ENCODE results near the gene KRT75. TPM values are rescaled to one million over a fixed set of nuclear protein-coding genes. Genes with fewer than 3 reads are reported as not detected.
"Not testable (repeated sequence)": the region's sequence is repeated elsewhere in the genome, so short reads cannot be mapped to it uniquely, and the experiment has no call there.

Gene KRT75
- total RNA-seq, 1 donor from 2014 or later: not detected

GRCh38 chr12:52423661-52424500, 10.3 kb downstream of the KRT75 start:
- peak; percentile 34 for ATAC-seq (ENCODE audit: poor library complexity)
- no peak for DNase-seq
- intact Hi-C loops (cut with DNase I): no loop called here

DNA sequence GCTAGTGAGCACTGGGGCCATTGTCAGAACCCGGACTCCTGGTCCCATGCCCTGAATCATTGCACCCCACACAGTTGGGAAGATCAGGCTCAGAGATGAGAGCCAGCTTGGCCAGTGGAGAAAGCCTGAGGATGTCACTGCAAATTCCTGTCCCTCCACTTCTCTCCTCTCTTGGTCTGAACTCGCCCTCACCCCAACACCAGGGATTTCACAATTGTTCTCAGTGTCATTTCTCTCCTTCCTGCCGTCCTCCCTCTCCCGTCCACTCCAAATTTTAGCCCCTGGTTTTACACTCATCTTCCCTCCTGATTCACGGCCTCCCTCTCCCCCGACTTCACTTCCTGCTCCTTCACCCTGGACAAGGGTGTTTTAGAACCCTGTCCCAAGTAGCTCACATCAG, 11.1 kb downstream of the KRT75 start:
- no peak for DNase-seq
- intact Hi-C loops (cut with DNase I): no loop called here
- ATAC-seq (ENCODE audit: poor library complexity): no peak

GRCh38 chr12:52419656-52420055, 14.5 kb downstream of the KRT75 start:
- DNase-seq (no peak), ATAC-seq (ENCODE audit: poor library complexity) (no peak)
- intact Hi-C loops (cut with DNase I): no loop called here

DNA sequence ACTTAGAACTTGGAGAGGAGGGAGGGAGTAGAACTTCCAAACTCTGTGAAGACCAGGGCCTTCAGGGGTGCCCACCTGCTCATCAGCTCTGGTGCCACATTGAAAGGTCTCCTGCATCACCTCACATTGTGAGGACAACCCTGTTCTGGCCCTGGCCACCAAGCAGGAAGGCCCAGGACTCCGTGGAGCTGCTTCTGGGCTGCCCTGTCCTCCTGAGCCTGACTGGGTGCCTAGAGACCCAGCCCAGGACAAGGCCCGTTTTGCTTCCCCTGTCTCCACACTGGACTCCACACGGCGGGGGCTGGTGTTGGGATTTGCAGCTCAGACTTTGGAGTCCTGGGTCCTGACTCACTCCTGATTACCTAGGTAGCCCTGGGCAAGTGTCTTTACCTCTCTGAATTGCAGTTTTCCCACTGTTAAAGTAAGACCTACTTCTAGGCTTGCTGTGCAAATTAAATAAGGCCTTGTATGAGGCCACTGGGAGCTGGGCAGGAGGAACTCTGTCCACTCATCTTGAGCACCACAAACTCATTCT, 15.5 kb downstream of the KRT75 start:
- ATAC-seq (ENCODE audit: poor library complexity) (no peak), DNase-seq (no peak)
- intact Hi-C loops (cut with DNase I): no loop called here

GRCh38 chr12:52417740-52418139, 16.4 kb downstream of the KRT75 start:
- ATAC-seq (ENCODE audit: poor library complexity): no peak
- intact Hi-C loops (cut with DNase I): no loop called here
- DNase-seq: no peak

- DNase-seq (no peak), ATAC-seq (ENCODE audit: poor library complexity) (peak; percentile 57)
- intact Hi-C loops (cut with DNase I): no loop called here
Observed at GRCh38 chr12:52416795-52417194, 17.4 kb downstream of the KRT75 start.

DNA sequence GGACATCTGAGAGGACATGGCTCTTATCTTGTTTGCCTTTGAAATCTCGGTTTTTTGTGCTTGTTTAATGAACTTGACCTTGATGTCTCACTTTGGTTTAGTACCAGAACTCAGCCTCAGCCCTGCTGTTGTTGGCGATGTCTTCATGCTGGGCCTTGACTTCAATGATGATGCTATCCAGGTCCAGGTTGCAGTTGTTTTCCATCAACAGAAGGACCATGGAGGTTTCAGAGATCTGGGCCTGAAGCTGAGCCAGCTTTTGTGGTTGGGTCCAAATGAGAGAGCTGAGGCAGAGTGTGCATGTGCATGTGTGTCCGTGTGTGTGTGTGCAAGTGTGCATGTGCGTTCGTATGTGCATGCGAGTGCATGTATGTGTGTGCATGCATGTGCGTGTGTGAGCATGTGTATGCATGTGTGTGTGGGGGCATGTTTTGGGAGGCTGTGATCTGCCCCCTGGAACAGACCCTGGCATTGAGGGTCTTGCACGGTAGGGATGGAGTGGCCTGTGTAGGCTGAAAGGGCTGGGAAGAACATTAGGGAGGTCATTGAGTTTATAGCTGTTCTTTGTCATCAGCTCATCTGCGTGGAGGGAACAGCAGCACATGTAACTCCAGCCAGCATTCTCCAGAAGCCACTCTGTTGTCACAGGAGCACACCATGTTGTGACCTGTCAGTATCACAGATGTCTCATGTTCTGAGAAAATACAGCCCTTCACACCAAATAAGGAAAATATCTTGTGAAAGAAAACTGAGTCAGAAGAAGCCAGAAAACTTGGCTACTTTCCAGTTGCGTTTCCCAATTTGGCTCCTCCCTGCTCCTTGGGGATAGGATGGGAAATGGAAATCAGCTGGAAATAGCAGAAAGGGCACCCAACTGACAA, 18.1 kb downstream of the KRT75 start:
- peak; percentile 94 for ATAC-seq (ENCODE audit: poor library complexity)
- no peak for DNase-seq
- intact Hi-C loops (cut with DNase I): no loop called here

GRCh38 chr12:52414936-52415335, 19.2 kb downstream of the KRT75 start:
- ATAC-seq (ENCODE audit: poor library complexity) (no peak), DNase-seq (no peak)
- intact Hi-C loops (cut with DNase I): no loop called here

DNA sequence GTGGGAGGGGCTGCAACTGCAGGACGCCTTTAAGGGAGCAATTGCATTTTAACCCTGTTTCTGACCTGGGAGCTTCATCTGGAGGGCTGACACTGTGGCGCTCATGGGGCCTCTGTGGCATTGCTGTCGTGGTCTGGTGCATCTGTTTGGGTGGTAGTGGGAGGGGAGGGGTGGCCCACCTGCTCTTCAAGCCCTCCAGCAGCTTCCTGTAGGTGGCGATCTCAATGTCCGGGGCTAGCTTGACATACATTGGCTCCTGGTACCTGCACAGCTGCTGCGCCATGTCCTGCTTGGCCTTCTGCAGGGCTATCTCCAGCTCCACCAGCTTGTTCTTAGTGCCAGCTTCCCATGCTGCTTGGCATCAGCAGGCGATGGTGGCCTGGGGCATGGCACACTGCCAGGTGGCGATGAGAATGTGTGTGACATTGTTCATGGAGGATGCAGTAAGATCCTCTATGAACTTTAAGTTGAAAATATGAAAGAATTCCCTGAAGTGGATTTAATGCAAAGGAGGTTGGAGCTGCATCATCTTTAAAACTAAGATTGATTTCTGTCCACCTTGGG, 20.3 kb downstream of the KRT75 start:
- intact Hi-C loops (cut with DNase I): no loop called here
- ATAC-seq (ENCODE audit: poor library complexity) (no peak), DNase-seq (no peak)

DNA sequence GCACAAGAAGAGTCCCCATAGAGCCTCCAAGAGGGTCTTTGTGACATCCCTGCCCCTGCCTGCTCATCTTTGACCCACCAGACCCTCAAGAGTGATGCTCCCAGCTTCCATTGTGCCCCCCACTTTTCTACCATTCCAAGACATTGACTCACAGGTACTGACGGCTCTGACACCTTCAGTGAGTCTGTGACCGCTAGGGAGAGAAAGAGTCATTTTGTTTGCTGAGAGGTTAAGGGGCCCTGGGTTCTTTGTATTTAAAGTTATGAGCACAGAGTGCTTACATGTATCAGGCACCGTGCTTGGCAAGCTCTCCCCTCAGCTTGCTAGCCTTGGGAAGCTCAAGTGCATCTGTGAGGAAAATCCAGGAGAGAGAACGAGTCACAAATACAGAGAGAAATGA, 21.0 kb downstream of the KRT75 start:
- DNase-seq (no peak), ATAC-seq (ENCODE audit: poor library complexity) (no peak)
- intact Hi-C loops (cut with DNase I): no loop called here

DNA sequence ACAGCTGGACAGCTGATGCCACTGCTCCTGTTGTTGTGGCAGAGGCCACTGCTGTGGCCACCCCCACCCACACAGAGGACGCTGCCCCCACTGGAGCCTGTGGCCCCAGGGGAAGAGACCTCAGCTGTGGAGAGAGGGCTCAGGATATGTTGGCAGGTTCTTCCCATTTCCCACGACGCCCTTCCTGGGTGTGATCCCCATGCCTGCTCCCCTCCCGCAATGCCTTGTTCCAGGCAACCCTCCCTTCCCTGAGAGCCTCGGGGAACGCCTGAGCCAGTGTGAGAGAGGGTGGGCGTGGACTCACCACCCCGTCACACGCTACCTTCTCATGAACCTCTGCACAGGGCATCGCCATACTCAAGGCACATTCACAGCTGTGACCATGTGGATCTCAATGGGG, 22.4 kb downstream of the KRT75 start:
- ATAC-seq (ENCODE audit: poor library complexity) (no peak), DNase-seq (no peak)
- intact Hi-C loops (cut with DNase I): no loop called here

- DNase-seq; intact Hi-C loops (cut with DNase I): not testable (repeated sequence)
- peak; percentile 18 for ATAC-seq (ENCODE audit: poor library complexity)
Observed at GRCh38 chr12:52410589-52411248, 23.5 kb downstream of the KRT75 start.

DNA sequence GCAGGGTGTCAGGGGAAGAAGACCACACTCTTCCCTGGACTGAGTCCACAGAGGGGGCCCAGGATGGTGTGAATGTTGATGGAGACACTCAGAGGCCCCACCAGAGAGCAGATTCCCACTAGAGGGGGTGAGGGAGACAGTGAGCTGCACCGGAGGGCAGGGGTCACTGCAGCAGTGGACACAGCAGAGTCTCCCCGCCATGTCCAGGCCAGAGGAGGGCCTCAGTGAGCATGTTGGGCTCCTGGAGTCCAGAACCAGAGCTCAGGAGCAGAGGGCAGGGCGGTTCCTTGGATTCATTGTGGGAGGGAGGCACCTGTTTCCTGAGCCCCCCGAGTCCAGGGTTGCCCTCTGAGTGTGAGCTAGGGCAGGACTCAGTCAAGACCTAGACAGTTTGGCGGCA, 26.3 kb downstream of the KRT75 start:
- DNase-seq (no peak), ATAC-seq (ENCODE audit: poor library complexity) (no peak)
- intact Hi-C loops (cut with DNase I): no loop called here

DNA sequence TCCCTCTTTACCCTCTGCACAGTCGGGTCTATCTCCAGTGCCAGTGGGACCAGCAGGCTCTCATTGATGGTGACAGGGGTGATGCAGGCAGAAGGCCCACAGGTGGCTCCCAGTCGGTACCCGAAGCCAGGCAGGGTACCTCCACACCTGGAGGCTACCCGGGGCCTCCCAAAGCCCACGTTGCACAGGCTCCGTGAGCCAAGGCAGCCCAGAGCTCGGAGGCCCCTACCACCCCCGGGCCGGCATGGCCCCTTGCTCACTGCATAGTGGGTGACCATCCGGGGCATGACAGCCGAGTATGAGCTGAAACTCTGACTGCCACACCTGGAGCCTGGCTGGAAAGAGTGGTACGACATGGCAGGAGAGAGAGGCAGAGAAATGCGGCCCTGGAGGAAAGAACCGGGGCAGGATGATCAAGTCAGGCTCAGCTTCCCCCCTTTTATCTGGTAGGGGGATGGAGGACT, 28.2 kb downstream of the KRT75 start, which contains the start of gene KRT82:
TSS of gene KRT82 (minus strand) at position 414 of the 464 bp plus-strand sequence. CDS start at position 356, 58 bp downstream.
- intact Hi-C loops (cut with DNase I): no loop called here
- ATAC-seq (ENCODE audit: poor library complexity) (no peak), DNase-seq (no peak)

DNA sequence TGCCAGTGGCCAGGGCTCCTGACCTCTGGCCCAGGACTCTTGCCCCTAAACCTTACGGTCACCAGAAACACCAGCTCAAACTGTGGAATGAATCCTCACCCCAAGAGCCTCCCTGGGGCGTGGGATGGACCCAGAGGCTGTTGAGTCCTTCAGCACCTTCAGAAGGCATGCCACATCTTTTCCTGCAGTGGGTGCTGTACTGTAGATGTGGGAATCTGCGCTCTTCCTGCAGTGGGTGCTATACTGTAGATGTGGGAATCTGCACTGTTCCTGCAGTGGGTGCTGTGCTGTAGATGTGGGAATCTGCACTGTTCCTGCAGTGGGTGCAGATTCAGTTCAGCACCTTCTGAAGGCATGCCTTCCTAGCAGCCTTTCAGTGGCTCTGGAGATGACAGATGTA, 29.2 kb downstream of the KRT75 start:
- intact Hi-C loops (cut with DNase I): no loop called here
- ATAC-seq (ENCODE audit: poor library complexity): no peak
- DNase-seq: no peak

DNA sequence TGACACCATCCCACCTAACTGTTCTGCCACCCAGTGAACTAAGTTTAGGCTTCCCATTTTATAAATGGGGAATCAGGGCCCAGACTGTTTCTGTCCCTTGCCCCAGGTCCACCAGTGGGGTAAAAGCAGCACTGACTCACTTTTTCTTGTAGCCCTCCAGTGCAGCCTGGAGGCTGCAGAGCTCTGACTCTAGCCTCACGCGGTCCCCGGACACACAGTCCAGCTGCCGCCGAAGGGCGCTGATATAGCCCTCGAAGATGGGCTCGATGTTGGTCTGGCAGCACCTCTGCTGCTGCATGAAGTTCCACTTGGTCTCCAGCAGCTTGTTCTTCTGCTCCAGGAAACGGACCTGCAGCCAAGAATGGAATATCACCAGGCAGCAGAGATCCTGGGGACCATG, 30.6 kb downstream of the KRT75 start:
- intact Hi-C loops (cut with DNase I): no loop called here
- no peak for DNase-seq
- no peak for ATAC-seq (ENCODE audit: poor library complexity)

DNA sequence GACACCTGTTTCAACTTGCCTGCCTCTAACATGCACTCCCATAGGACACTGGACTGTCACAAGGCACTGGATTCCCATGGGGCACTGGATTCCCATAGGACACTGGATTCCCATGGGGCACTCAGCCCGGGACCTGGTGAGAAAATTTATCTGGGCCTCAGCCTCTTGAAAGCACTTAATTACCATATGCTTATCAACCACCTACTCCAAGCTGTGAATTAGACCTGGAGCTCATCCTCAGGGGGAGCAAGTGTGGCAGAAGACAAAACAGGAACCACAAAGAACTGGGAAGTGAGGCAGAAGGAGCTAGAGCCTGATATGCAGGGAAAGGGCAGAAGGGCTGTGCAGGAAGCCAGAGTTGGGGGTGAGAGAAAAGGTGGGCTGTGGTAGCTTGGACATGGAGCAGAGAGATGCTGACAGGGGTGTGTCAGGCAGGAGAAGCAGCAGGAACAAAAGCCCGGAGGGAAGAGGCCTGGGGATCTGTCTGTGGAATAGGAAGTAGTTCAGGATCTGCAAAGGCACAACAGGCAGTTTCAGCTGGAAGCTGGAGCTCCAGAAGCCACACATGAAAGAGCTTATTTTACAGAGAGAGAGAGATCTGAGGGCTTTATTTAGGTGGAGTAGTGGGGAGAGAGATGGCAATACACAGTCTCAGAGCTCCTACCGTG, 31.2 kb downstream of the KRT75 start:
- DNase-seq: no peak
- ATAC-seq (ENCODE audit: poor library complexity): no peak
- intact Hi-C loops (cut with DNase I): no loop called here

DNA sequence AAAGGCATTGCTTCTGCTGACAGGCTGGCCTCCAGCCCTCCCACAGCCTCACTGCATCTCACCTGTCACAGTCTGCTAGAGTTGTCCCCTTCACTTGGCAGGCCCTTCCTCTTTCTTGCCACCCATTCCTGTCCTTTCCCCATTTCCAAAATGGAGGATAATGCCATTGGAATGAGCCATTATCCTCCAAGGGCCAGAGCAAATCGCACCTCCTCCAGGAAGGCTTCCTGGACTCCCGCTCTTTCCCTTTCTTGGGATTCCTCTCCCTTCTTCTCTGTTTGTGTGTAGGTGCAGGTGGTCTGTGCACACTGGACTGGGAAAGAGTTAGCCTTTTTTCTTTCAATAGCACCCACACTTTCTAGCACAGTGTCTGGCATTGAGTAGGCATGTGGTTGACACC, 31.8 kb downstream of the KRT75 start:
- intact Hi-C loops (cut with DNase I): no loop called here
- ATAC-seq (ENCODE audit: poor library complexity): no peak
- no peak for DNase-seq

Measured in Right ventricle myocardium superior (tissue), 1 donor.